ENCODE data around the gene GNPTAB.
A peak's percentile ranks its signal among the peaks of the same experiment; 100 is the strongest.

Gene GNPTAB

GRCh38 chr12:101707131-101707782 is 123.5 kb downstream of the GNPTAB start:
- Histone ChIP-seq H3K4me3 (ENCODE audit: low read depth, low read length) (no peak overlapping the region), H3K79me2 (peaks cover 50% of the 10 kb centered on the region), H2AFZ (no peak overlapping the region), H3K4me2 (ENCODE audit: low read length) (no peak overlapping the region), H3K4me1 (peaks cover 12% of the 10 kb centered on the region), H3K9me3 (ENCODE audit: control insufficient read depth, low read length) (no peaks in the 10 kb centered on the region), H3K27ac (no peak overlapping the region), H3K36me3 (ENCODE audit: control insufficient read depth, insufficient read depth, low read length) (no peaks in the 10 kb centered on the region), H3K9ac (no peak overlapping the region), H3K27me3 (ENCODE audit: control insufficient read depth, insufficient read depth, low read length) (no peaks in the 10 kb centered on the region)
- TF ChIP-seq CTCF (IDR thresholded peaks at IDR 0.05), result no peak

GRCh38 chr12:101706403-101706802 is 124.4 kb downstream of the GNPTAB start:
- H3K4me2 ChIP-seq (ENCODE audit: low read length), result no peak overlapping the region

GRCh38 chr12:101703487-101703886 is 127.3 kb downstream of the GNPTAB start:
- peaks cover 41% of the 10 kb centered on the region for H3K79me2 ChIP-seq
- no peak overlapping the region for H3K4me3 ChIP-seq (ENCODE audit: low read depth, low read length)
- no peaks in the 10 kb centered on the region for H3K36me3 ChIP-seq (ENCODE audit: control insufficient read depth, insufficient read depth, low read length)
- no peaks in the 10 kb centered on the region for H3K27me3 ChIP-seq (ENCODE audit: control insufficient read depth, insufficient read depth, low read length)
- H3K27ac ChIP-seq, result no peak overlapping the region
- no peak for TF ChIP-seq CTCF (IDR thresholded peaks at IDR 0.05)
- no peak overlapping the region for H3K9ac ChIP-seq
- H3K4me2 ChIP-seq (ENCODE audit: low read length), result no peak overlapping the region
- peaks cover 25% of the 10 kb centered on the region for H3K4me1 ChIP-seq
- no peak overlapping the region for H2AFZ ChIP-seq
- H3K9me3 ChIP-seq (ENCODE audit: control insufficient read depth, low read length), result no peaks in the 10 kb centered on the region

More at GRCh38 chr12:101706403-101706802, 124.4 kb downstream of the GNPTAB start:
- Histone ChIP-seq H3K9ac (no peak overlapping the region), H3K36me3 (ENCODE audit: control insufficient read depth, insufficient read depth, low read length) (no peaks in the 10 kb centered on the region), H3K9me3 (ENCODE audit: control insufficient read depth, low read length) (no peaks in the 10 kb centered on the region), H3K4me3 (ENCODE audit: low read depth, low read length) (no peak overlapping the region), H2AFZ (no peak overlapping the region), H3K27me3 (ENCODE audit: control insufficient read depth, insufficient read depth, low read length) (no peaks in the 10 kb centered on the region), H3K4me1 (peaks cover 17% of the 10 kb centered on the region), H3K79me2 (peaks cover 55% of the 10 kb centered on the region), H3K27ac (no peak overlapping the region)
- TF ChIP-seq CTCF (IDR thresholded peaks at IDR 0.05), result no peak

GRCh38 chr12:101700299-101700820 is 130.4 kb downstream of the GNPTAB start:
- no peak overlapping the region for H3K9ac ChIP-seq

More at GRCh38 chr12:101700299-101700820, 130.4 kb downstream of the GNPTAB start:
- Histone ChIP-seq H3K9me3 (ENCODE audit: control insufficient read depth, low read length) (no peaks in the 10 kb centered on the region), H3K27me3 (ENCODE audit: control insufficient read depth, insufficient read depth, low read length) (no peaks in the 10 kb centered on the region), H2AFZ (no peak overlapping the region), H3K4me2 (ENCODE audit: low read length) (peak overlapping the region; percentile 4), H3K4me3 (ENCODE audit: low read depth, low read length) (peak overlapping the region; percentile 18), H3K36me3 (ENCODE audit: control insufficient read depth, insufficient read depth, low read length) (no peaks in the 10 kb centered on the region), H3K27ac (peak overlapping the region; percentile 40), H3K79me2 (peaks cover 19% of the 10 kb centered on the region), H3K4me1 (peaks cover 33% of the 10 kb centered on the region)
- TF ChIP-seq CTCF (IDR thresholded peaks at IDR 0.05), result no peak
